Activated T-cell treated with anti-CD3 and anti-CD28 coated beads for 48 hours (primary cell): ENCODE data around the gene SLAMF1.
"Not testable (repeated sequence)": the region's sequence is repeated elsewhere in the genome, so short reads cannot be mapped to it uniquely, and the experiment has no call there.

Experiments
- DNase-seq: peaks from one replicate; pipeline ENCODE4 v3.0.0-alpha.2; 2020; ENCODE audit warnings: low read depth

Gene SLAMF1

DNA sequence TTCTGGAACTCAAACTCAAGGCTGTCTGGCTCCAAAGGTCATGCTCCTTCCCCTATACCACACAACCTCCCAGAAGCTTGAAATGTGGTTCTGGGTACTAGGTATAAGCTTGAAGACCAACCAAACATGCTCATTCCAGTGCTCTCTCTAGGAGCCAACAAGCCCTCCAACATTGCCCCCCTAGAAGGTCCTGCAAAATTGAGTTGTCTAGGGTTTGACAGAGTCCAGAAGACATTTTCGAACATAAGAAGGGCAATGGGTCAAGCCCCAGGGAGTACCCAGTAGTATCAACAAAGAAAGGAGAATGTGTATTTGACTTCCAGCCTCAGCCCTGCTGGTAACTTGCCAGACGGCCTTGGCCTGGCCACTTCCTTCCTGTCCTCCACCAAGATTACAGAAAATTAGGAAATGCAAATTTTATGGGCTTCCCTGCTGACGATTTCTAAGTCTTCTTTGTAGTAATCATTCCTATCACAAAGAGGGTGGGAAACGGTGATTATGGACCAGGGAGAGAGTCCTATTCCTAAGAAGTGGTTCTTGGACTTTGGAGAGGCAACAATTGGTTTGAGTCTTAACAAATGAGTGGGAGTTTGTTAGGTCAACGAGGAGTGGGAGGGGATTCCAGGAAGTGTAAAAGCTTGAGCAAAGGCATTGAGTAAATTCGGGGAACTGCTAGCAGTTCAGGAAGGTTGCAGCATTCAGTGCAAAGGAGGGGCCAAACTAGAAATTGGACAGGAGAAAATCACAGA lies 18.7 kb upstream of the SLAMF1 start:
- DNase-seq = no peak

DNA sequence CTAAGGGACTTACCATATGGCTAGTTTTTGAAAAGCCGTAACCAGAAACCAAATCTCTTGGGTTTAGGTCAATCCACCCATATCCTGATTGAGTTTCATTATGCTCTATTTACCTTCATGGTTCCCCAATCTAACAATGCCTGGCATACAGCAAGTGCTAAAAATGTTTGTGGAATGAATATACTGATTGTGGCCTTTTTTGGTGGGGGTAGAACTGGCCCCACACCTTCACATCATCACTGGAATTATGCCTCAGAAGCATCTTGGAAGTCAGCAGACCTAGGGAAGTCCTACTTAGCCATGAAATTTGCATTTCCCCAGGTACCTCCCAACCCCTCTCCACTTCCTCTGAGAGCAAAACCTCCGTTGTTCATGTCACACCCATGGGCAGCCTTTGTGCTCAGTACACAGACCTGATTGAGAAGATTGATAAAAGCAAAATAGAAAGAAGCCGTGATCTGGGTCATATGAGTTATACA lies 17.8 kb upstream of the SLAMF1 start:
- DNase-seq = no peak

DNA sequence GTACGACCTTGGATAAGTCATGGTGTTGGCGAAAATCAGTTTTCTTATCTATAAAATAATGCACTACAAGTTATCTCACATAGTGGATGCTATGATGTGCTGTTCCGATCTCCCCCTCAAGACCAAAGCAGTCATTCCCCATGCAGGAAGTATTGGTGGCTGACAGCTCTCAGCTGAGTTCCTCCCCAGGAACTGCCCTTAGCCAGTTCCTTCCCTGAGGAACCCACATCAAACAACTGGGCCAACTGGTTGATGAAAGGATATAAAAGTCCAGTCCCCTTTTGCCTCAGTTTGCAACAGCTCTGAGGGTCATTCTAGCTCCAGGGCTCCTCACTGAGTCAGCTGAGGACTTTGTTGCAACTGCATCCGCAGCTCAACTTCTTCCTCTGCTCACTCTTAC lies 16.1 kb upstream of the SLAMF1 start:
- DNase-seq = no peak

DNA sequence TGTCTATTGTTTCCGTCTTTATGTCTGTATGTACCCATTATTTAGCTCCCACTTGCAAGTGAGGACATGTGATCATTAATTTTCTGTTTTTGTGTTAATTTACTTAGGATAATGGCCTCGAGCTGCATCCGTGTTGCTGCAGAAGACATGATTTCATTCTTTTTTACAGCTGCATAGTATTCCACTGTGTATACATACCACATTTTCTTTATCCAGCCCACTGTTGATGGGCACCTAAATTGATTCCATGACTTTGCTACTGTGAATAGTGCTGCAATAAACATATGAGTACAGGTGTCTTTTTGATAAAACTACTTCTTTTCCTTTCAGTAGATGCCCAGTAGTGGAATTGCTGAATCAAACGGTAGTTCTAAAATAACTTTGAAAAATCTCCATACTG lies 12.7 kb upstream of the SLAMF1 start:
- no peak for DNase-seq

DNA sequence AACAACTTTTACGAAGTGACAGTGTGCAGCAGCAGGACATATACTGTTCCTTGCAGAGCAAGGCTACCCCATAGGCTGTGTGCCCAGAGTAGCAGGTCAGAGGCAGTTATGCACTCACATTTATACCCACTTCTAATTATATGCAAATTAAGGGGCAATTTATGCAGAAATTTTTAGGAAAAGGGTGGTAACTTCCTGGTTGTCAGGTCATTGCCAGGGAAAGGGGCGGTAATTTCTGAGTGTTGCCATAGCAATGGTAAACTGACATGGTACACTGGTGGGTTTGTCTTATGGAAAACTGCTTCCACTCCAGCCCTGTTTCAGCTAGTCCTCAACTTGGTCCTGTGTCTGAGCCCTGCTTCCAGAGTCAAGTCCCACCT lies 12.0 kb upstream of the SLAMF1 start:
- no peak for DNase-seq

DNA sequence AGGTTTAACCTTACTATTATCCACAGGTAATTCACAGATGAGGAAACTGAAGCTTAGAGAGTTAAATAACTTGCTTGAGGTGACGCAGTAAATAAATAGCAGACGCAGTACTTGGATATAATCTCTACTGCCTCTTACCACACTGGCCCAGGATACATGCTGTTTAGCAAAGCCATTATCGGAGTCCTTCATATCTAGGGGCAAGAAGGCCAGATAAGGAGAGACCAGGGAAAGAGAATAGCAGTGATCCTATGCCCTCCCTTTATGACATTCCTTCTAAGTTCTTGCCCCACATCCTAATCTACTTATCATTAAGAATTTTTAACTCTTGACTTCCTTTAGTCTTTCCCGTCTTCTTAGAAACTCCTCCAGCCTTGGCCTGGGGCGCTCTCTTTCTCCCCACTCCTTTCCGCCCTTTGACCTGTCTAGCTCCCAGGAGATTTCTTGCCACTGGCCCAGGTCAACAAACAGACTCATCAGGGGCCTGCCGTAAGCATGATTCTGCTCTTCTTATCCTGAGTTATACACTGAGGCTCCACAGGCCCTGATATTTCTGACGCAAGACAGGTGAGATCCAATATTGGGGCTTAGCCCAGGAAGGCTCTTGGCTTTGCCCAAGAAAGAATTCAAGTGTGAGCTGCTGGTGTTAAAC lies 11.4 kb upstream of the SLAMF1 start:
- DNase-seq = no peak

DNA sequence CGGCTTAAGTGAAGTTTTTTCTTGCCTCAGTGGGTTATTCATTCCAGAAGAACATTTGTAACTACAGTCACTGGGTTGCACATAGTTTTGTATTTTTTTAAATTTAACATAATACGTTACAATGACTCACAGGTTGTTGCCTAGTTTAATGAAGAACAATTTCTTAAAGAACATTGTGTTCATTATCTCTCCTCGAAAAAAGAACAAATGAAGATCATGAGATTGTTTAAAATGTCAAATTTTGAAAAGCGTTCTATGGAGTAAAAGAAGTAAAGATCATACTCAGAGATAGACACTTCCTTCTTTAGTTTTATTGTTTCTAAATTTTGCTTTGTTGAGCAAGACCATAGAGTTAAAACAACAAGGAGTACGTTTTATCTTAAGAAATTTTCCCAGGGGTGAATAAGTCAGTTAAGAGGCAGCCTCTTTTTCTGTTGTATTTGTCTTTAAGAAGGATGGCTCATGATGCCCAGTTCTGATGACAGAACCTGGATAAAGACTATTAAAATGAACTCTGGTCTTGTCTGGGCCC lies 10.5 kb upstream of the SLAMF1 start:
- DNase-seq = no peak

DNA sequence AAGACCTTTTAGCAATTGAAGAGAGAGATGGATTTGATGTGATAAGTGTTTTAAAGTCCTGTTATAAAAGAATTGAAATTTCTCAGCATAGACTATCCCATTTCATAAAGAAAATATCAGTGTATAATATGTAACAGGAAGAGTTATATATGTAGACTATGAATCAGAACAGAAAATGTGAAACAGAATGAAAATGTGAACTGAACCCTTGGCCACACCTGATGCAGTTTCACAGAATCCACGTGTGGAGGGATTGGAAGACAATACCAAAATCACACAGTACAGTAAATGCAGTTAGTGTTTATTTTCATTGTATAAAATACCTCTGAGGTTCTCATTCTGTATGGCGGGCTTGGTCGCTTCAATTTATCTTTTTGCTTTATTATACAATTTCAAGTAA lies 9.9 kb upstream of the SLAMF1 start:
- no peak for DNase-seq

DNA sequence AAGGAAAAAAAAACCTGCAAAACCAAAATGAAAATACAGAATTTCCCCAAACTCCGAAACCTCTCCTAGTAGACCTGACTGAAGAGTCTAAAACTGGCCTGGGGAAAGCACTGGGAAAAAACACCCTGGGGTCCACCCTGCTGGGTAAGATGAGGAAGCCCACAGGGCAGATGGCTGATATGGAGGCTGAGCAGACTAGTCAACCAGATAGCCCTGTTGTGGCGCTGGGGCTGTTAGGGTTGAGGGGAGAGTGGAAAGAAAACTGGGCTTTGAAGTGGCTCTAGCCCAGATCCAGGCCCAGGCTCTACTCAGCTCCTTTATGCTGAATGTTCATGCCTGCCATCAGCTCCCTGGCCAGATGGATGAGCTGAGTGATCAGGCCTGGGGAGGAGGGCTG lies 6.8 kb upstream of the SLAMF1 start:
- no peak for DNase-seq

DNA sequence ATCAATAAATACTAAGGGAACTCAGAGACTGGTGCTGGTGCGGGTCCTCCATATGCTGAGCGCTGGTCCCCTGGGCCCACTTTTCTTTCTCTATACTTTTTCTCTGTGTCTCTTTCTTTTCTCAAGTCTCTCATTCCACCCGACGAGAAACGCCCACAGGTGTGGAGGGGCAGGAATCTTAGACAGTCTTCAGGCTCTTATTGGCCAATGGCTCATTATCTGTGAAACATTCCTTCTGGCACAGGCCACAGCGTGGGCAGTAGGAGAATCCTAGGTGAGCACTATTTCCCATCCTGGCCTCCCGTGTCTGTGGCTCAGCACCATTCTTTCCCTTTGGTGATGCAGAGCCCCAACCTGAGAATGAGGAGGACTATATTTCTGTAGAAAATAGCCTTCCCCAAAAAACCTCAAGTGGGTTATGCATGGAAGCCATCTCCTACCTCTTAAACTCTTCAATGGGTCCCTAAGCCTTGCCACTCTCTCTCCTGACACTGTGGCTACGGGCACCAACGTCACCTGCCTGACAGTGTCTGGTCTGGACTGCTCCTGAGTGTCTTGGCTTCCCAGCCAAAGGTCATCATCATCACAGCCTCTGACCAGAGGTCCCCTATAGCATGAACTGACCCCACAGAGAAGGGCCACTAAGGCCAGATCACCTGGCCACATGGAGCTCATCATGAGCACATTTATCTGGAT lies 6.2 kb upstream of the SLAMF1 start:
- no peak for DNase-seq

DNA sequence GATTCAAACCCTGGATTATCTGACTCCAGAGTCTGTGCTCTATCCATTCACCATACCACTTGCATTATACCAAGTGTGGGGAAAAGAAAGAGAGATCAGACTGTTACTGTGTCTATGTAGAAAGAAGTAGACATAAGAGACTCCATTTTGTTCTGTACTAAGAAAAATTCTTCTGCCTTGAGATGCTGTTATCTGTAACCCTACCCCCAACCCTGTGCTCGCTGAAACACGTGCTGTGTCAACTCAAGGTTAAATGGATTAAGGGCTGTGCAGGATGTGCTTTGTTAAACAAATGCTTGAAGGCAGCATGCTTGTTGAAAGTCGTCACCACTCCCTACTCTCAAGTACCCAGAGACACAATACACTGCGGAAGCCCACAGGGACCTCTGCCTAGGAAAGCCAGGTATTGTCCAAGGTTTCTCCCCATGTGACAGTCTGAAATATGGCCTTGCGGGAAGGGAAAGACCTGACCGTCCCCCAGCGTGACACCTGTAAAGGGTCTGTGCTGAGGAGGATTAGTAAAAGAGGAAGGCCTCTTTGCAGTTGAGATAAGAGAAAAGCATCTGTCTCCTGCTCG lies 5.3 kb upstream of the SLAMF1 start:
- DNase-seq = not testable (repeated sequence)

DNA sequence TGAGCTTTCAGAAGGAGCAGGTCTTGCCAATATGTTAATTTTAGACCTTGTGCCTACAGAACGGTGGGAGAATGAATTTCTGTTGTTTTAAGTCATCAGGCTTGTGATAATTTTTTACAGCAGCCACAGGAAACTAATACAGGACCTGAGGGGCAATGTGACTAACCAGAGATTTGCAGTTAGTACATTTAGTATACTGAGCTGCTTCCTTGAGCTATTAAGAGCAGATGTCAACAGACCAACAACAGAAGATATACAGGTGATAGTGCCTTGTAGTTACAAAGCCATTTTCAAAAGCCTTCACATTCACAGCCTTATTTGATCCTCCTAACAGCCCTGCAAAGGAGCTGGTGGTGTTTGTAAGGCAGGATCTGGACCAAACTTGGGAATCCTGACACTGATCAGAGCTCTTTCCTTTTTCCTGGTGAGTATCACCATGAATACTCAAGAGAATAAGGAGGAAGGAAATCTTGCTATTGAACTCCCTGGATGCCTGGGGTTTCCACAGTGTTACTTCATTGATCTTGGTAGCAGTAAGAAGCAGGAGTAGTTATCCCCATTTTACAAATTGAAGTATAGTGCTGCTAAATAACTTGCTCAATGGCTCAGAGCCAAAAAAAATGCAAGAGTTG lies 4.7 kb upstream of the SLAMF1 start:
- no peak for DNase-seq

DNA sequence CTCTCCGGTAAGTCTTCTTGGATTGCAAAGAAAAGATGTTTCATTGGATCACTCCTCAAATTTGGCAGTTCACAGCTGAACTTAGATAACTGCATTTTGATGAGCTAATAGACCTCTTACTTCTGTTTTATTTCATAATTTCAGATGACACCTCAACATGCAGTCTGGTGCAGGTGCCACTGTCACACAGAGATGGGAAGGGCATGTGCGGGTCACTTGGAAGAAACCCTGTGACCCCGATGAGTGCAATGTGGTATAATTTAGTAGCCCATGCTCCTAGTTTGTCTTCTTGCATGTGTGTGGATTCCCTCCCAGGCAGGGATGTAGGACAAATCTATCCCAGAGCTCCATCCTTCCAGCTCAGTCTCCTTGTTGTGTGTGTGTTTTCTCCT lies 481 bp upstream of the SLAMF1 start:
- no peak for DNase-seq

DNA sequence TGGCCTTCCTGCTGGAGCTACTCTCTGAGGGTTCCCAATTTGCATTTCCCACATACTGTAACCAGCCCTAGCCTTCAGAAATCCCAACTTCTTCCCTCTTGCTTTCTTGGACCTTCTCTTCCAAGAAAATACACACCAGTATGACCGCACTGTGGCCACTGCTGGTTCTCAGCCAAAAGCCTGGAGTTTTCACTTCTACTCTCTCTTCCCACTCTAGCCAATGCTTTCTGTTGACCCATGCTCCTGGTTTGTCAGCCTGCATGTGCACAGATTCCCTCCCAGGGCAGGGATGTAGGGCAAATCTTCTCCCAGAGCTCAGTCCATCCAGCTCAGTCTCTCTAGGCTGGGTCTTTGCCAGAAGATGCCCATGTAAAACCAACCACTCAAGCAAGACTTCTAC lies 664 bp downstream of the SLAMF1 start:
- no peak for DNase-seq

DNA sequence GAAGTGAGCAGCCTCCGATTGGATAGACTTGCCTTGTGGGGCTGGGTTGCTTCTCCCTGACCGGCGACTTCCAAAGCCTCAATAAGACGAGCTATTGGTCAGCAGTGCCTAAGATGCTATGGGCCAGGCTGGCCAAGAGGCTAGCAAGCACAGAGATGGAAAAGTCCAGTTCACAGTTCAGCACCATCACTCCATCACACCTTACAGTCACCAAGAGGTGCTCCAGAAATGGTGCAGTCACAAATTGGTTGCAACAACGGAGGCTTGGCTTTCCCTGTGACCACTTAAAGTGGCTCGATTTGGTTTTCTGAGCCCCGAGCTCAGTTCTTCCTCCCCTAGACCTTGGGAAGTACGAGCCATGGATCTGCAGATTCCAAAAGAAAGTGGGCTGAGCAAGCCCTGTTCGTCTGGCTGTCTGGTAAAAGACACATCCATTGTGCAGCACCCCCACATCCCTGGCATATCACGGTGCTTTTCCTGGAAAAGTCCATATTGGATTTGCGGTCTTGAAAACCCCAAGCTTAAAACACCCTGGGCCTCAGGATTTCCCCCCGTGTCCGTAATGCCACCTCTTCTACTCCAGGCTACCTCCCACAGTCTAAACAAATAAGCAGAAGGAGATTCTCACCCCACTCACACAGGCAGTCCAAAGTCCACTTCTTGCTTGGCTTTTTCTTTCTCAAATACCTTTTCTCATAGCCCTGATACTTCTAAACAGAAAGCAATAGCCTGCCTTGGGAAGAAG lies 1.3 kb downstream of the SLAMF1 start:
- DNase-seq = no peak

DNA sequence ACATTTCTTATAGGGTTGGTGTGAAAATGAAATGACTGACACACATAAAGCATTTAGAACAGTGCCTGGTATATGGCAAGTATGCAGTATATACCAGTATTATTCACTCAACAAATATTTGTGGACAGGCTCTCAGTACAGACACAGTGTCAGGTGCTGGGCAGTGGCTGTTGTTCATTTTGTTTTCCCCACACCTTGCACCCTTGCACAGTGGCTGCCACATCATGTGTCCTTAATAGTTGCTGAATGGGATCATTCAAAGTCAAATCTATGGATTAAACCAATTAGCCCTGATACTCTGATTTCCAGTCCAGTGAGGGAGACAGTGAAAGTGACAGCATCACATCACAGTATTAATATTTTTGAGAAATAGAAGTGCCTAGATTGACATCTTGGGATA lies 2.4 kb downstream of the SLAMF1 start:
- DNase-seq = no peak

DNA sequence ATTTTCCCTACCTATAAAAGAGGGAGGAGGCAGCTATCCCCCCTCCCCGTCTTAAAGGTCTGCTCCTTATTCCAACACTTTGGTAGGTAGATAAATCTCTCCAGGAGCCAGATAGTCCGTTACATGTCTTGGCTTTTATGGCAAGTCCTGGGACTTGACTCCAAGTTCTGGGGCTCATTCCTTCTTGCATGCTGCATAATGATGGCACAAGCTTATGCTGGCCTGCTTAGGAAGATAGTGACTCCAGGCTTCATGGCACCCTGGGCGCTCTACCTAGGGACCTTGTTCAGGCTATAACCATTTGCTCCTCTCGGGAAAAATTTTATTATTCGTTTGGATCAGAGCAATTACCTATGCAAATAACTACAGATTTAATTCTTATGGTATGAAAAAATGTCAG lies 3.7 kb downstream of the SLAMF1 start:
- no peak for DNase-seq

DNA sequence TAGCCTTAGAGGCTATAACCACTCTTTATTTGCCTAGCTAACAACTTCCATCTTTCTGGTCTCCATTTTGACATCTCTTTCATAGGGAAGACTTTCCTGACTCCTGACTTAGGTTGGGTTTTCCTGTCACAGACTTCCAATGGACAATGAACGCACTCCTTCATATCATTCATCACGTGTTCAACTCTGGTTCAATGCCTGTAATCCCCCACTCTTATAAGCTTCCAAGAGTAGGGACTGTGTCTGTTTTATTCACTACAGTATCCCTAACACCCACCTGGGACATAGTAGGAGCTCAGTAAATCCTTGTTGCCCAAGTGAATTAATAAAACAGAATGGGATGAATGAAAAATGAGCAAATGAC lies 4.6 kb downstream of the SLAMF1 start:
- DNase-seq = no peak

DNA sequence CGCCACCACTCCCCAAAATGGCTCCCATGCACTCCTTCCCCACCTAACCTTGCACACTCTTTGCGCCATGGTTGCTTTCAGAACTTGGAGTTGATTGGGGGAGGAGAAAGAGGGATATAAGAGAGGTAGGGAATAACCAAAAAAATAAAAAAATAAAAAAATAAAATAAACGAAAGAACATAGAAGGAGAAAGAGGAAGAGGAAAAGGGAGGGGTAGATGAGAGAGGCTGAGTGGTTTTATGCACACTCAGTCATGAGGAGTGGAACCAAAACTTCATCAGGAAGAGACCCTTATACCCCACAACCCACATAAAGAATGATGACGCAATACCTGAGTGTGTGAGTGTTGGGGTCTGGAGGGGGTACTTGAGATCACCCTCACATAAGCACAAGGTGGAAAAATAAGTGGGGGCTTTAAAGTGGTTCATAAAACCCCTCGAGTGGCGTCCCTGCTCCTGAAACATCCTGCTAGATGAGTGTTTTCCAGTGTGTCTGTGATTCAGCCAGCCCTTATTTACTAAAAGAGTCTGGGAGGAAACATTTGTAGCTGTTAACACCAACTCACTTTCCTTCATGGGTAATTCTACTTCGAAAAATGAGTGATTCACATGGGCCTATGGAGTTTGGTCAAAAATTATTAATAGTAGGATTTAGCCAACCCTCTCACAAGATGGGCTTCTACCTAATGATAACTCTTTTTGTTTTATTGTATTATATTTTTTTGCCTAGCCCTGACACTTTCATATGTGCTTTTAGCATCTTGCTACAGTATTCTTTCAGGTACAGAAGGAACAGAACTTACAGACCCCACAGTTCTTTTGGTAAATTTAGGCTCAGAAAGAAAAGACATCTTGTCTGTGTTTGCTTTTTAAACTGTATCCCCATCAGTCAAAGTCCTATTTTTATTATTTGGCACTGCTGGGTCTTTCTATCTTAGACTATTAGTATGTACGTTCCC lies 5.2 kb downstream of the SLAMF1 start:
- DNase-seq = no peak

DNA sequence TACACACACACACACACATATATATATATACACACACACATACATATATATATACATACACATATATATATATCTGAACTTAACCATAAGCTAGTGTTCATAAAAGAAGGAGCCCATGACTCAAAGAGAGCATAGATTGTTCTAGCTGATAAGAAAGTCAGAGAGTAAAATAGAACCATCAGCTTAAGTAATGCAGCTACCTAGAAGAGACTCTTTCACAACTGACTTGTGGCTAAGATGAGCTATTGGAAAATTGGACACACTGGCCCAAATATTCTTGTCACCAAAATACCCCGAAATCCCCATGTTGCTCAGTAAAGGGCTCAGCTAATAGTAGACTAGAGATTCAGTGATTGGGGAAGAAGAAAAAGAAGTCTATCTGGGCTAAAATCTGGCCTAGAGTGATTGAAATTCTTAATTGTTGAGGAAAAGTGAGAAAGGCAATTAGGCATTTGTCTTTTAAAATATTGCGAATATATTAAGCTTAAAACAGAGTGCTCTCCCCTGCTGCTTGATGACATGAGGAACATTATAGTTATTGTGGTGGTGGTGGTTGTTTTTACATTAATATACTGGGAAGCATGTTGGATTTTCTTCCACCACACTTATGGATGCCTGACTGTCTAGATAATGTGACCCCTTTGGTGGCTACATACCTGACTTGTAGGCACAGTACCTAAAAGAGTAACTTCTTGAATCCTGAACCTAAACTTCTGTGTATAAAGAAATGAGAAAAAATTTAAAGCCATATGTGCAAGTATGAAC lies 6.3 kb downstream of the SLAMF1 start:
- no peak for DNase-seq
